Peyer's patch (tissue), 4 donors: ENCODE measurements around the gene THOC5. TPM values are rescaled to one million over a fixed set of nuclear protein-coding genes. Genes with fewer than 3 reads are reported as not detected.

Experiments used
- DNase-seq, 3 donors: peaks; one replicate each; pipeline ENCODE4 v3.0.0-alpha.2; 2017 to 2019
- H3K27ac ChIP-seq, 4 donors: fragments of 200-600 bp; sonication (generic); one replicate each; pipeline ENCODE4 v1.5.1; 2016 to 2019
- H3K27me3 ChIP-seq, 2 donors: fragments of 200-600 bp; sonication (generic); one replicate each; pipeline ENCODE4 v1.5.1; 2019
- H3K36me3 ChIP-seq, 3 donors: fragments of 200-600 bp; sonication (generic); one replicate each; pipeline ENCODE4 v1.5.1; 2016 to 2019
- H3K4me1 ChIP-seq, 4 donors: fragments of 200-600 bp; sonication (generic); one replicate each; pipeline ENCODE4 v1.5.1; 2016 to 2019
- H3K4me3 ChIP-seq, 4 donors: fragments of 200-600 bp; sonication (generic); 1 replicate in 3 of 4; 2 replicates in 1 of 4; pipeline ENCODE4 v1.5.1; 2016 to 2019; ENCODE audit warnings: mild to moderate bottlenecking in 1 of 4
- H3K9me3 ChIP-seq, 4 donors: fragments of 200-600 bp; sonication (generic); one replicate each; pipeline ENCODE4 v1.5.1; 2016 to 2019; ENCODE audit warnings: mild to moderate bottlenecking in 1 of 4
- CTCF ChIP-seq, 6 experiments: fragments of 450-650 bp in 4 of 6; fragments of 200-600 bp in 2 of 6; sonication (generic) in 1 of 6; IDR thresholded peaks; one replicate each; pipeline ENCODE4 v1.5.1; 2017 to 2019; ENCODE audit warnings: antibody characterized with exemption in 6 of 6, mild to moderate bottlenecking in 3 of 6, moderate library complexity in 1 of 6
- POLR2A ChIP-seq, 2 donors: fragments of 450-650 bp; IDR thresholded peaks; one replicate each; pipeline ENCODE4 v1.5.1; 2017; ENCODE audit warnings: antibody characterized with exemption in 2 of 2, mild to moderate bottlenecking in 2 of 2, moderate library complexity in 2 of 2
- total RNA-seq, 4 donors: library from RNA; depleted of rRNA; stranded (reverse); fragments of >200 nt; gene quantifications; one replicate each; pipeline ENCODE4 v1.1.0, GENCODE V29; 2016

Gene THOC5
- total RNA-seq, 4 donors from 2014 or later, result 33.3 to 191 (median 37.3) TPM

DNA sequence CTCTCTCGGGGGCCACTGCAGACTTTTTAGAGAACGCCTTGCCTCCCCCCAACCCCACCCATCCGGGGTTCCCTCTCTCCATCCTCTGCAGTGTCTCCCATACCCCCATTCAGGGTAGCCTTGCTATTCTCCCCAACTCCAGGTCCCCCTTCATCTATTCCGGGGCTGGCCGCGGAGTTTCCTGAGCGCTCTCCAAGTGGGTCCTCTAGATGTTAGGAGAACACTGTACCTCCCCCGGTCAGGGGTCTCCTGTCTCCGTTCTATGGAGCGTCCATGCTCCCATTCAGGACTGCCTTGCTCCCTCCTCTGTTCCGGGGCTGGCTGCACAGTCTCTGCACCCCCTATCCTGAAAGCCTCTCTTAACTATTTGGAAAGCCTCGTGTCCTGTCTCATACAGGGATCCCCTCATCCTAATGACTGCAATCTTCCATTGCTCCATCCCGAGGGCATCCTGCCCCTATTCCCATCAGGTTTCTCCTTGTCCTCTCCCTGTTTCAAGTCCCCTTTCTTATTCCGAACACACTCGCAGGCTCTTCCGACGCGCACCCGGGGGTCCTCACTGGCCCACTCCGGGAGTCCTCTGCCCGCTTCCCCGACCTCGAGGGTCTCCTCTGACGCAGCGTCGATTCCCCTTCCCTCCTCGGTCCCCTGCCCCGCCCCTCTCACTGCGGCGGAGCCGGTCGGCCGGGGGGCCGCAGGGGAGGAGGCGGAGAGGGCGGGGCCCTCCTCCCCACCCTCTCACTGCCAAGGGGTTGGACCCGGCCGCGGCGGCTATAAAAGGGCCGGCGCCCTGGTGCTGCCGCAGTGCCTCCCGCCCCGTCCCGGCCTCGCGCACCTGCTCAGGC lies 73.9 kb downstream of the THOC5 start, which contains the start of gene NEFH:
TSS of gene NEFH (plus strand) at position 802 of the 845 bp plus-strand sequence. CDS start 45 bp downstream, outside the sequence.
- Histone ChIP-seq H3K4me1 (peaks cover 0 to 20% (median 8%) of the 10 kb centered on the region in 4 donors), H3K4me3 (peak within 1 kb of the TSS in 2 of 4 donors; percentile 3 to 38), H3K27me3 (peaks cover 0 to 20% of the 10 kb centered on the region in 2 donors), H3K9me3 (peaks cover 0 to 5% (median 0%) of the 10 kb centered on the region in 4 donors), H3K36me3 (no peaks in the 10 kb centered on the region), H3K27ac (no peak within 1 kb of the TSS)
- TF ChIP-seq POLR2A (IDR thresholded peaks at IDR 0.05) (no peak), CTCF (IDR thresholded peaks at IDR 0.05) (no peak)
- no peak for DNase-seq

DNA sequence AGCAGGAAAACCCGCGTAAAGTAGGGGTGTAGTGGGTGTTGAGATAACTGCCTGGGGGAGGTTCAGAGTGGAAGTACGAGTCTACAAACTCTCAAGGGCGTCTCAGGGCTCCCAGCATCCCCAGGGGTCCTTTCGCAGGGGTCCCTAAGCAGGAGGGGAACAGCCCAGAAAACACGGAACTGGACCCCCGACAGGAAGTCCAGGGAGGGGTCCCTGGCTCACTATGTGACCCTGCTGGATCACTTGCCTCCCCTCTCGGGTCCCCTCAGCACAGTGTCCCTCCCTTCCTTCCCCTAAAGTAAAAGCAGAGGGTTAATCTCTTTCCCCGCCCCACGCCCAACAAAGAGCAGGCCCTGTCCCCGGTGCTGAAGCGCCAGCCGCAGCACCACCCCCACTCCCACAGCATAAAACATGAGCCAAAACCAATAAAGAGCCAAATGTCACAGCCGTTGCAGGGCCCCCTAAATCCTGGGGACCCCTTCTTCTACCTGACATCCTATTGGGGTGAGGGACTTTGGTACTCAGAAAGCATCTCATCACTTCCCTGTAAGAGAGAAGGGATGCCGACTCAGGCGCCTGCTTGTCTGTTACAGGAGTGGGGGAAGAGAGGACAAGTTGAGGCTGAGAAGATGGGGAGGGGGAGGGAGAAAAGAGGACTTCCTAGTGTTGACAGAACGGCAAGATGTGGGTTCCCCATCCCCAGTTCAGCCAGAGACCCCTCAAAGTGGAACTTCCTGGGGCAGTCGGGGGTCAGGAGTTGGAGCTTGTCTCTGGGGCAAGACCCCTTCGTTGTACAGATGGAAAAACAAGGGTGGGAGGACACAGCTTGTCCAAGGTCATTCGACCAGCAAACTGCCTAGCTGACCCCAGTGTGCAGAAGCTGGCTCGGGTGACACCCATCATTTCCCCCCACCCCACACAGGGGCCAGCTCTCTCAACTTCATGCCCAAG lies 75.0 kb downstream of the THOC5 start:
- Histone ChIP-seq H3K9me3 (peaks cover 0 to 5% (median 0%) of the 10 kb centered on the region in 4 donors), H3K36me3 (no peaks in the 10 kb centered on the region), H3K4me3 (no peak overlapping the region), H3K27me3 (peaks cover 0 to 20% of the 10 kb centered on the region in 2 donors), H3K4me1 (peaks cover 0 to 20% (median 8%) of the 10 kb centered on the region in 4 donors), H3K27ac (no peak overlapping the region)
- no peak for DNase-seq
- TF ChIP-seq CTCF (IDR thresholded peaks at IDR 0.05) (no peak), POLR2A (IDR thresholded peaks at IDR 0.05) (no peak)

DNA sequence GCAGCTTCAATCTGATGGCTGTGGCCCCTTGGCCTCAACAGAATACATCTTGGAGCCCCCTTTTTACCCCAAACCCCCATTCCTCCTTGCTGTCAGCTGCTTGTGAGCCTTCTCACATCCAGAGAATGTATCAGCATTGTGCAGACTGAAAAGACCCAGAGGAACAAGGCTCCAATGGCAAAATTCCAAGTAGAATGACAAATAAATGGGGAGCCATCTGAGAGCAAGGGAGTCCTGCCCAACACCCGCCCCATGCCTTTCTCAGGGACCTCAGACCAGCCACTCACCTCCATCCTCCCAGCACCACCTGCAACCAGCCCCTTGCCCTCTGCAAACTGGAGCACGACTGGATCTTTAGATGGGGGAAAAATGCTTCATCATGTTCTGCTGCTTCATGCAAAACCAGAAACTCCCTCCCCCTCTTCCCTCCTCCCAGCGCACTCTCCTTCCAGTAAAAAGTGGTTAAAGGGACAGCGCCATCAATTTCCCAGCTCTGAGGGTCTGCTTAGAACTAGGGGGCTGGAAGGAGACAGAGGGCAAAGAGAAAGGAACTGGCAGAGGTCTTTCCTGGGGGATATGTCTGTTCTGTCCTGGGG lies 75.7 kb downstream of the THOC5 start:
- TF ChIP-seq CTCF (IDR thresholded peaks at IDR 0.05) (no peak), POLR2A (IDR thresholded peaks at IDR 0.05) (no peak)

DNA sequence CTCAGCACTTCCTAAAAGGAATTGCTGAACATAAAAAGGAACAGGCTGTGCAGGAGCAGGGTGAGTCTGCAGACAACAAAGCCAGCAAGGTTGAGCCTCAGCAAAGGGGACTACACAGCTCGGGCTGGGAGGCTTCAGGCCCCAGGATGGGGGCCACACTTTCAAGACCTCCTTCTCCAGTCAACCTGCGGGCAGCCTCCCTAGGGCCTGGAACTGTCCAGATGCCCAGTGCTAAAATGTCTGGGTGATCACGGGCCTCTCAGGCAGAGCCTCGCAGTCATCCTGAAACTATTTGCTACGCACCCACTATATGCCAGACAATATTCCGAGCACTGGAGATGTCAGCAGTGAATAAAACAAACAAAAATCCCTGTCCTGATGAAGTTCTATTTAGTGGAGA lies 77.4 kb downstream of the THOC5 start:
- no peak overlapping the region for H3K27ac ChIP-seq
- H3K4me3 ChIP-seq, result no peak overlapping the region
- peaks cover 0 to 5% (median 0%) of the 10 kb centered on the region in 4 donors for H3K9me3 ChIP-seq
- peaks cover 0 to 16% (median 7%) of the 10 kb centered on the region in 4 donors for H3K4me1 ChIP-seq
- no peak for DNase-seq
- H3K27me3 ChIP-seq, result peaks cover 0 to 20% of the 10 kb centered on the region in 2 donors
- no peaks in the 10 kb centered on the region for H3K36me3 ChIP-seq
- TF ChIP-seq CTCF (IDR thresholded peaks at IDR 0.05) (no peak), POLR2A (IDR thresholded peaks at IDR 0.05) (no peak)

More for the DNA sequence above, 75.7 kb downstream of the THOC5 start:
- no peak for DNase-seq
- H3K9me3 ChIP-seq, result peaks cover 0 to 5% (median 0%) of the 10 kb centered on the region in 4 donors
- H3K27ac ChIP-seq, result no peak overlapping the region
- H3K27me3 ChIP-seq, result peaks cover 0 to 20% of the 10 kb centered on the region in 2 donors
- H3K4me1 ChIP-seq, result peaks cover 0 to 20% (median 8%) of the 10 kb centered on the region in 4 donors
- H3K4me3 ChIP-seq, result no peak overlapping the region
- H3K36me3 ChIP-seq, result no peaks in the 10 kb centered on the region

DNA sequence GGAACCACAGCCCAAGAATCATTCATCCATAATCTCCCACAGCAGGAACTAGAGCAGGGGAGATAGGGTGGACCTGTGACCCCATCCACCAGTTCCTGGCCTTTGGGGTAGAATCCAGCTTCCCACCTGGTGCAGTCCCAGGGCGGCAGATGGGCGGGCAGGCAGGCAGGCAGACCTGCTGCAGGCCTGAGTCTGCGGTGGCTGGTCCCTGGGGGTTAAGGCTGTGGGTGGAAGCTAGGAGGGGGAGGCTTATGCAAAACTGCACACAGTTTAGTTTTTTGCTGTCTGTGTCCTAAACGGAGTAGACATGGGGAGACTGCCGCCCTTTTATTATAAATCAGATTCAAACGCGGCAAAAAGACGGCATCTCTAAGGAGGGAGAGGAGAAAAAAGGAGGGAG lies 78.0 kb downstream of the THOC5 start:
- TF ChIP-seq CTCF (IDR thresholded peaks at IDR 0.05), result no peak
- no peak for TF ChIP-seq POLR2A (IDR thresholded peaks at IDR 0.05)
- Histone ChIP-seq H3K27ac (no peak overlapping the region), H3K36me3 (no peaks in the 10 kb centered on the region), H3K4me1 (peaks cover 0 to 10% (median 4%) of the 10 kb centered on the region in 4 donors), H3K27me3 (peaks cover 0 to 15% of the 10 kb centered on the region in 2 donors), H3K4me3 (no peak overlapping the region), H3K9me3 (peaks cover 0 to 3% (median 0%) of the 10 kb centered on the region in 4 donors)
- DNase-seq, result peak in 2 of 3 donors; percentile 67 to 70
